ENCODE measurements around the gene BABAM2. TPM values are rescaled to one million over a fixed set of nuclear protein-coding genes. Genes with fewer than 3 reads are reported as not detected.

BABAM2 gene
- total RNA-seq, 1 experiment from 2014 or later, result 27.1 TPM

DNA sequence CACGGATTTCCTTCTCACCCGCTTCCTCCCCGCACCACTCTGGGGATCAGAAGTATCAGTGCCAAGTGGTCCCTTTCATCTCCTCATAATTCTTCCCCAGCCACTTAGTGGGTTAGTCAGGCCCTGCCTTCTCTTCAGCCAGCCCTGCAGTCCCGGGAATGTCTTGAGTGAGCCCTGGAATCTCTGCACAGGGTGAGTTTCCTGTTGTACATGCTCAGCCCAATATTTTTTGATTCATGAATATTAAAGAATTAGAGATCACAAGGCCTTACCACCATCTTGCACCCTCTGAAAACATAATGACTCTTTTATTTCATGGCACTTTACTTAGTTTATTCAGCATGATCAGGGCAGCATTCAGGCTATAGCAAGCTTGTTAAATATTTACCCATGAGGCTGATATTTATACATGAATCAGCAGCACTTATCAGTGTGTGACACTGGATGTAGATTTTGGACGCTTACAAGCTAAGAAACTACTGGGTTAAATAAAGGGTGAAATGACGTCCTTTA, 342.7 kb downstream of the BABAM2 start:
- Histone ChIP-seq H3K79me1 (ENCODE audit: insufficient read depth, low read depth, low read length, poor library complexity, severe bottlenecking) (no peaks in the 10 kb centered on the region), H2BK20ac (ENCODE audit: low read depth, low read length, poor library complexity, severe bottlenecking) (no peak overlapping the region), H3K27me3 (ENCODE audit: insufficient read depth, low read length) (no peaks in the 10 kb centered on the region), H4K5ac (ENCODE audit: insufficient read length, low read depth, low read length) (no peak overlapping the region), H2AFZ (ENCODE audit: low read length) (no peak overlapping the region), H3K56ac (ENCODE audit: insufficient read length, low read depth, low read length) (no peak overlapping the region), H3K23me2 (ENCODE audit: insufficient read length, low read depth, low read length, poor library complexity, severe bottlenecking) (no peaks in the 10 kb centered on the region), H3T11ph (ENCODE audit: low read length) (no peak overlapping the region), H3K79me2 (ENCODE audit: insufficient read depth, low read length) (no peaks in the 10 kb centered on the region), H3K14ac (ENCODE audit: insufficient read depth, low read length) (no peak overlapping the region), H3K4me2 (ENCODE audit: insufficient read depth, insufficient read length, low read length) (no peak overlapping the region), H3K4me1 (ENCODE audit: insufficient read depth, low read length) (no peaks in the 10 kb centered on the region), H2BK120ac (ENCODE audit: low read depth, low read length, poor library complexity, severe bottlenecking) (no peak overlapping the region), H3K27ac (ENCODE audit: insufficient read length, low read depth, low read length) (no peak overlapping the region), H3K4ac (ENCODE audit: low read depth, low read length) (no peak overlapping the region), H3K9me3 (ENCODE audit: control insufficient read depth, low read depth, low read length) (no peaks in the 10 kb centered on the region), H4K20me1 (ENCODE audit: control insufficient read depth, insufficient read depth, insufficient read length) (no peaks in the 10 kb centered on the region), H4K91ac (ENCODE audit: insufficient read length, low read depth, low read length) (no peak overlapping the region), H3K23ac (ENCODE audit: insufficient read length, low read depth, low read length) (no peak overlapping the region), H2AK5ac (ENCODE audit: insufficient read length, low read length) (no peak overlapping the region), H2BK15ac (ENCODE audit: low read depth, low read length) (no peak overlapping the region), H2BK5ac (ENCODE audit: insufficient read length, low read length) (no peak overlapping the region), H3K18ac (ENCODE audit: insufficient read length, low read depth, low read length) (no peak overlapping the region), H4K8ac (replicated peaks; ENCODE audit: insufficient read length, low read depth, low read length) (no peak overlapping the region), H2BK12ac (ENCODE audit: insufficient read length, low read depth, low read length) (no peak overlapping the region), H3K9ac (ENCODE audit: extremely low read depth, insufficient read length, low read length) (no peak overlapping the region)
- H3K4me1 Mint-ChIP-seq, result peaks cover 3 to 7% of the 10 kb centered on the region in 2 experiments; a peak in 3 of 4 replicates
- no peak for DNase-seq
- H3K27me3 Mint-ChIP-seq (ENCODE audit: low read depth), result no peaks in the 10 kb centered on the region; the same call in 1 of the 2 replicates
- H3K27ac Mint-ChIP-seq, result no peak overlapping the region
- H3K9me3 Mint-ChIP-seq, result no peaks in the 10 kb centered on the region
- TF ChIP-seq, protein P1, sequence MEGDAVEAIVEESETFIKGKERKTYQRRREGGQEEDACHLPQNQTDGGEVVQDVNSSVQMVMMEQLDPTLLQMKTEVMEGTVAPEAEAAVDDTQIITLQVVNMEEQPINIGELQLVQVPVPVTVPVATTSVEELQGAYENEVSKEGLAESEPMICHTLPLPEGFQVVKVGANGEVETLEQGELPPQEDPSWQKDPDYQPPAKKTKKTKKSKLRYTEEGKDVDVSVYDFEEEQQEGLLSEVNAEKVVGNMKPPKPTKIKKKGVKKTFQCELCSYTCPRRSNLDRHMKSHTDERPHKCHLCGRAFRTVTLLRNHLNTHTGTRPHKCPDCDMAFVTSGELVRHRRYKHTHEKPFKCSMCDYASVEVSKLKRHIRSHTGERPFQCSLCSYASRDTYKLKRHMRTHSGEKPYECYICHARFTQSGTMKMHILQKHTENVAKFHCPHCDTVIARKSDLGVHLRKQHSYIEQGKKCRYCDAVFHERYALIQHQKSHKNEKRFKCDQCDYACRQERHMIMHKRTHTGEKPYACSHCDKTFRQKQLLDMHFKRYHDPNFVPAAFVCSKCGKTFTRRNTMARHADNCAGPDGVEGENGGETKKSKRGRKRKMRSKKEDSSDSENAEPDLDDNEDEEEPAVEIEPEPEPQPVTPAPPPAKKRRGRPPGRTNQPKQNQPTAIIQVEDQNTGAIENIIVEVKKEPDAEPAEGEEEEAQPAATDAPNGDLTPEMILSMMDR (conservative IDR thresholded peaks at IDR 0.05), result no peak
- H3K4me3 Mint-ChIP-seq, result no peak overlapping the region
- no peaks in the 10 kb centered on the region for H3K36me3 Mint-ChIP-seq (ENCODE audit: insufficient read depth in 1 of 3, low read depth in 3 of 3)
- no CpG with 5 or more reads among the region's 6 CpGs for WGBS (ENCODE audit: extremely low coverage, insufficient read length, low lambda C conversion rate)

All from H9 (cell line).